ENCODE data around the gene RBM48. TPM values are rescaled to one million over a fixed set of nuclear protein-coding genes. Genes with fewer than 3 reads are reported as not detected.

RBM48 gene
- total and polyA plus RNA-seq, 12 donors: 6.7 to 17.3 (median 10.1) TPM

- no peak overlapping the region for H3K27ac ChIP-seq
- H3K4me1 ChIP-seq: no peaks in the 10 kb centered on the region
- DNase-seq: no peak
- no peak for TF ChIP-seq CTCF (IDR thresholded peaks at IDR 0.05)
- ATAC-seq: no peak
- 74 to 75% methylated on average over 4 of the region's 4 CpGs for WGBS, 2 donors
- H3K9me3 ChIP-seq: no peaks in the 10 kb centered on the region
- H3K4me3 ChIP-seq: no peak overlapping the region
- intact Hi-C loops (cut with DNase I): no loop called here
- H3K27me3 ChIP-seq: no peaks in the 10 kb centered on the region
- H3K36me3 ChIP-seq: peaks cover 0 to 99% (median 26%) of the 10 kb centered on the region in 9 donors
Measured at GRCh38 chr7:92569137-92569536, 40.5 kb downstream of the RBM48 start.

- Histone ChIP-seq H3K27me3 (no peaks in the 10 kb centered on the region), H3K9me3 (no peaks in the 10 kb centered on the region), H3K36me3 (peaks cover 0 to 99% (median 38%) of the 10 kb centered on the region in 9 donors), H3K4me1 (no peaks in the 10 kb centered on the region), H3K27ac (no peak overlapping the region), H3K4me3 (no peak overlapping the region)
- ATAC-seq (no peak), DNase-seq (no peak)
- WGBS, 2 donors: 70 to 75% methylated on average over 3 of the region's 3 CpGs
- intact Hi-C loops (cut with DNase I): no loop called here
- TF ChIP-seq CTCF (IDR thresholded peaks at IDR 0.05): no peak
Measured at GRCh38 chr7:92576296-92576695, 47.7 kb downstream of the RBM48 start.

- Histone ChIP-seq H3K36me3 (peaks cover 0 to 35% (median 19%) of the 10 kb centered on the region in 9 donors), H3K27ac (no peak overlapping the region), H3K4me3 (no peak overlapping the region), H3K4me1 (peaks cover 3 to 39% (median 29%) of the 10 kb centered on the region in 9 donors), H3K9me3 (peaks cover 0 to 5% (median 0%) of the 10 kb centered on the region in 11 donors), H3K27me3 (no peaks in the 10 kb centered on the region)
- intact Hi-C loops (cut with DNase I): no loop called here
- WGBS, 2 donors: 99 to 100% methylated on average over 1 of the region's 1 CpG
- ATAC-seq (no peak), DNase-seq (no peak)
- no peak for TF ChIP-seq CTCF (IDR thresholded peaks at IDR 0.05)
Measured at GRCh38 chr7:92582948-92583347, 54.4 kb downstream of the RBM48 start.

- intact Hi-C loops (cut with DNase I): no loop called here
- peak overlapping the region in 2 of 10 donors; percentile 0 to 15 for H3K27ac ChIP-seq
- ATAC-seq: no peak
Measured at GRCh38 chr7:92584953-92585352, 56.4 kb downstream of the RBM48 start.

More at GRCh38 chr7:92584953-92585352, 56.4 kb downstream of the RBM48 start:
- peaks cover 3 to 55% (median 42%) of the 10 kb centered on the region in 9 donors for H3K4me1 ChIP-seq
- no peaks in the 10 kb centered on the region for H3K27me3 ChIP-seq
- DNase-seq: no peak
- H3K4me3 ChIP-seq: no peak overlapping the region
- peaks cover 0 to 15% (median 6%) of the 10 kb centered on the region in 9 donors for H3K36me3 ChIP-seq
- no peak for TF ChIP-seq CTCF (IDR thresholded peaks at IDR 0.05)
- H3K9me3 ChIP-seq: peaks cover 0 to 5% (median 0%) of the 10 kb centered on the region in 11 donors

Data from heart right ventricle (tissue), 16 donors.